Panc1 (cell line): Measurements from ENCODE around the gene ASTN2. TPM values are rescaled to one million over a fixed set of nuclear protein-coding genes. Genes with fewer than 3 reads are reported as not detected.

Experiments
- ATAC-seq: fragments of 200-7000 bp; cut with Tn5 transposase; 2 replicates; pipeline ENCODE4 v1.9.1; 2020; ENCODE audit warnings: mild to moderate bottlenecking, moderate library complexity
- BruUV-seq: library from RNA; stranded (reverse); fragments of 400-500 nt; replicated peaks from 2 replicates; lab custom pipeline; 2021; lab: Mats Ljungman, UMichigan
- CTCF ChIA-PET: fragments of 300-600 bp; sonication (Branson Sonifier 250); formaldehyde crosslinking; loops from one replicate; lab custom pipeline; 2022; ENCODE audit warnings: antibody characterized with exemption; lab: Charles Lee
- POLR2A ChIA-PET: fragments of 300-600 bp; sonication (Branson Sonifier 250); formaldehyde crosslinking; loops from one replicate; lab custom pipeline; 2022; ENCODE audit warnings: antibody characterized with exemption; lab: Charles Lee
- DNase-seq: peaks from one replicate; pipeline ENCODE4 v3.0.0-alpha.2; 2010; ENCODE audit warnings: low read depth, low spot score
- H3K27ac ChIP-seq: 2 replicates; pipeline ENCODE4 v1.5.1; 2011; ENCODE audit warnings: mild to moderate bottlenecking, low read length, inconsistent platforms
- H3K27me3 ChIP-seq: fragments of 200-500 bp; sonication (Bioruptor generic); 2 replicates; pipeline ENCODE4 v1.6.0; 2014; ENCODE audit warnings: low read length, inconsistent platforms; ENCODE audit not compliant: control insufficient read depth, insufficient read depth
- H3K36me3 ChIP-seq: fragments of 200-500 bp; sonication (Bioruptor generic); 2 replicates; pipeline ENCODE4 v1.5.1; 2014; ENCODE audit warnings: inconsistent platforms, mild to moderate bottlenecking, low read length, moderate library complexity; ENCODE audit not compliant: control insufficient read depth, insufficient read depth
- H3K4me1 ChIP-seq: 2 replicates; pipeline ENCODE4 v1.5.1; 2011; ENCODE audit warnings: inconsistent platforms, mild to moderate bottlenecking, low read length, moderate library complexity; ENCODE audit not compliant: control insufficient read depth, insufficient read depth
- H3K4me3 ChIP-seq, 2 experiments: 2 replicates each; pipeline ENCODE4 v1.5.1; 2011 to 2012; ENCODE audit warnings: low read depth in 2 of 2, low read length in 2 of 2, mild to moderate bottlenecking in 2 of 2, inconsistent platforms in 1 of 2, moderate library complexity in 1 of 2
- H3K9me3 ChIP-seq: fragments of 200-500 bp; sonication (Bioruptor generic); 2 replicates; pipeline ENCODE4 v1.5.1; 2014; ENCODE audit warnings: low read depth, mild to moderate bottlenecking, inconsistent platforms, low read length, moderate library complexity; ENCODE audit not compliant: control insufficient read depth, insufficient read depth
- POLR2AphosphoS5 ChIP-seq: IDR thresholded peaks from 2 replicates; pipeline ENCODE4 v1.6.1; 2012; ENCODE audit warnings: mild to moderate bottlenecking, low read depth, low read length, moderate library complexity
- SIN3A ChIP-seq: IDR thresholded peaks from 2 replicates; pipeline ENCODE4 v1.6.1; 2012; ENCODE audit warnings: low read depth, mild to moderate bottlenecking, low read length, moderate library complexity, borderline replicate concordance; ENCODE audit not compliant: insufficient read depth
- TCF7L2 ChIP-seq: IDR thresholded peaks from 2 replicates; pipeline ENCODE4 v1.6.1; 2011; ENCODE audit warnings: mild to moderate bottlenecking, low read depth, low read length, inconsistent platforms
- in situ Hi-C: cut with HindIII; loops from 2 replicates; pipeline ENCODE4 v1.10.0; 2016; ENCODE audit warnings: low sequenced_read_pairs, low pct_unique_long_range_greater_than_20kb
- intact Hi-C: fragments of 100-400 bp; cut with micrococcal nuclease; formaldehyde crosslinking; loops from one replicate; pipeline ENCODE4 v1.10.0; 2022; ENCODE audit not compliant: unreplicated experiment
- total RNA-seq: library from RNA; stranded (reverse); gene quantifications from one replicate; pipeline ENCODE4 v1.2.1, GENCODE V29; 2021; ENCODE audit not compliant: unreplicated experiment
- TF ChIP-seq, protein P1 (sequence below): fragments of 450-650 bp; IDR thresholded peaks from 2 replicates; pipeline ENCODE4 v1.5.1; 2017; ENCODE audit warnings: mild to moderate bottlenecking
- TF ChIP-seq, protein P2 (sequence below), 2 experiments: IDR thresholded peaks; 2 replicates each; pipeline ENCODE4 v1.6.1; 2011 to 2012; ENCODE audit warnings: low read depth in 2 of 2, control low read depth in 1 of 2, low read length in 1 of 2, mild to moderate bottlenecking in 1 of 2, moderate library complexity in 1 of 2; ENCODE audit not compliant: insufficient read depth in 1 of 2

The ASTN2 gene
- total RNA-seq, 1 experiment from 2014 or later: 3.9 TPM

DNA sequence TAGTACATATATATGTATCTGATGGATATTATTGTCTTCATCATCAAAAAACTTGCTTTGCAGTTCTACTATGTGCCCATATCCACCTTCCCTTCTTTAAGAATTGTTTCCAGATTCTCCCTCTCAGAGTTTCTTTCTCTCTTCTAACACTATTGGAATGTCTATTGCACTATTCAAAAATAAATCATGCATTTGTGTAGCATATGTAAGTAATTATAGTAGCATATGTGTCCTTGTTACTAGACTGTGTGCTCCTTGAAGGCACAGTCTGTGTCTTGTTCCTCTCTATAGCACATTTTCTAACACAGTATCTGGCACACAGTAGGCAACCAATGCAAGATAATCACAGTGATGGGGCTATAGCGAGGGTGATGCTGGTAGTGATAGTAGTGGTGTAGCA, 771.2 kb downstream of the ASTN2 start:
- BruUV-seq: no TSS peak
- Histone ChIP-seq H3K4me3 (no peak overlapping the region), H3K27me3 (no peaks in the 10 kb centered on the region), H3K36me3 (no peaks in the 10 kb centered on the region), H3K9me3 (no peaks in the 10 kb centered on the region), H3K4me1 (no peaks in the 10 kb centered on the region), H3K27ac (no peak overlapping the region)
- no peak for ATAC-seq
- intact Hi-C loops (loop anchor here (10.0 kb wide), 1 partner anchor 49 kb away; no protein-coding TSS in a partner anchor), in situ Hi-C loops (no loop called here)
- POLR2A ChIA-PET: no interaction called here
- TF ChIP-seq TCF7L2 (no peak), POLR2AphosphoS5 (no peak), SIN3A (no peak)
- TF ChIP-seq, protein P1, sequence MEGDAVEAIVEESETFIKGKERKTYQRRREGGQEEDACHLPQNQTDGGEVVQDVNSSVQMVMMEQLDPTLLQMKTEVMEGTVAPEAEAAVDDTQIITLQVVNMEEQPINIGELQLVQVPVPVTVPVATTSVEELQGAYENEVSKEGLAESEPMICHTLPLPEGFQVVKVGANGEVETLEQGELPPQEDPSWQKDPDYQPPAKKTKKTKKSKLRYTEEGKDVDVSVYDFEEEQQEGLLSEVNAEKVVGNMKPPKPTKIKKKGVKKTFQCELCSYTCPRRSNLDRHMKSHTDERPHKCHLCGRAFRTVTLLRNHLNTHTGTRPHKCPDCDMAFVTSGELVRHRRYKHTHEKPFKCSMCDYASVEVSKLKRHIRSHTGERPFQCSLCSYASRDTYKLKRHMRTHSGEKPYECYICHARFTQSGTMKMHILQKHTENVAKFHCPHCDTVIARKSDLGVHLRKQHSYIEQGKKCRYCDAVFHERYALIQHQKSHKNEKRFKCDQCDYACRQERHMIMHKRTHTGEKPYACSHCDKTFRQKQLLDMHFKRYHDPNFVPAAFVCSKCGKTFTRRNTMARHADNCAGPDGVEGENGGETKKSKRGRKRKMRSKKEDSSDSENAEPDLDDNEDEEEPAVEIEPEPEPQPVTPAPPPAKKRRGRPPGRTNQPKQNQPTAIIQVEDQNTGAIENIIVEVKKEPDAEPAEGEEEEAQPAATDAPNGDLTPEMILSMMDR: no peak
- TF ChIP-seq, protein P2, sequence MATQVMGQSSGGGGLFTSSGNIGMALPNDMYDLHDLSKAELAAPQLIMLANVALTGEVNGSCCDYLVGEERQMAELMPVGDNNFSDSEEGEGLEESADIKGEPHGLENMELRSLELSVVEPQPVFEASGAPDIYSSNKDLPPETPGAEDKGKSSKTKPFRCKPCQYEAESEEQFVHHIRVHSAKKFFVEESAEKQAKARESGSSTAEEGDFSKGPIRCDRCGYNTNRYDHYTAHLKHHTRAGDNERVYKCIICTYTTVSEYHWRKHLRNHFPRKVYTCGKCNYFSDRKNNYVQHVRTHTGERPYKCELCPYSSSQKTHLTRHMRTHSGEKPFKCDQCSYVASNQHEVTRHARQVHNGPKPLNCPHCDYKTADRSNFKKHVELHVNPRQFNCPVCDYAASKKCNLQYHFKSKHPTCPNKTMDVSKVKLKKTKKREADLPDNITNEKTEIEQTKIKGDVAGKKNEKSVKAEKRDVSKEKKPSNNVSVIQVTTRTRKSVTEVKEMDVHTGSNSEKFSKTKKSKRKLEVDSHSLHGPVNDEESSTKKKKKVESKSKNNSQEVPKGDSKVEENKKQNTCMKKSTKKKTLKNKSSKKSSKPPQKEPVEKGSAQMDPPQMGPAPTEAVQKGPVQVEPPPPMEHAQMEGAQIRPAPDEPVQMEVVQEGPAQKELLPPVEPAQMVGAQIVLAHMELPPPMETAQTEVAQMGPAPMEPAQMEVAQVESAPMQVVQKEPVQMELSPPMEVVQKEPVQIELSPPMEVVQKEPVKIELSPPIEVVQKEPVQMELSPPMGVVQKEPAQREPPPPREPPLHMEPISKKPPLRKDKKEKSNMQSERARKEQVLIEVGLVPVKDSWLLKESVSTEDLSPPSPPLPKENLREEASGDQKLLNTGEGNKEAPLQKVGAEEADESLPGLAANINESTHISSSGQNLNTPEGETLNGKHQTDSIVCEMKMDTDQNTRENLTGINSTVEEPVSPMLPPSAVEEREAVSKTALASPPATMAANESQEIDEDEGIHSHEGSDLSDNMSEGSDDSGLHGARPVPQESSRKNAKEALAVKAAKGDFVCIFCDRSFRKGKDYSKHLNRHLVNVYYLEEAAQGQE (IDR thresholded peaks at IDR 0.05; ENCODE audit: insufficient read depth in 1 of 2, low read depth in 2 of 2, low read length in 1 of 2): no peak
- CTCF ChIA-PET: no interaction called here
- no peak for DNase-seq

DNA sequence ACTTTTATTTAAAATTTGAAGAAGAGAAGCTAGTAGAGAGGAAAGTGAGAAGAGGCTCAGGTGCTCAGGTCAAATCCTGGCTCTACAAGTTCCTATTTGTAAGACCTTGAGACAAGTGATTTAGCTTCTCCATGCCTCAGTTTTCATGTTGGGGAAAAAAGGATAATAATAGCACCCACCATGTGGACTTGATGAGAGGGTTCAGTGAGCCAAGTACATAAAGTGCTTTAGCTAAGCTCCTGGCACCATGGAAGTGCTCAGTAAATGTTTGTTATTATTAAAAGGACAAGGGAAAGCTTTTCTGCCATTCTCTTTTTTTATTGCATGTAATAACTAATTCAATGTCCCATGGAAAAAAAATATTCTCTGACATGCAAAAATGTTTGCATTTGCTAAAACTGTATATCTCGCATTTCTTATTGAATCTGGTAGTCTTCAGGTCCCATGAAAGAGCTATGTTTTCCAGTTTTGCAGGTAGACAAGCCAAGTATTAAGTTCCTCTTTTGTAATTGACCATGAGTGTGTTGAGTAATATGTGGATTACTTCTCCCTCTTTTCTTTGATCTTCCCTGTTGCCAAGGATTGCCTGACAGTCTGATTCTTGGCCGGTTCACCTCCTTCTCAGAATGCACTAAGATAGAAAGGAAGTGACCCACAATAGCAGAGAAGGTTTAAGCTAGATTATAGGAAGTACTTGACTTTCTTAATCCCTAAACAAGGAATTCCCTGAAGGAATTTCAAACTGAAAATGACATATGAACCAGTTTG, 773.4 kb downstream of the ASTN2 start:
- H3K27me3 ChIP-seq: no peaks in the 10 kb centered on the region
- no peak overlapping the region for H3K4me3 ChIP-seq
- H3K9me3 ChIP-seq: no peaks in the 10 kb centered on the region
- in situ Hi-C loops (no loop called here), intact Hi-C loops (loop anchor here (10.0 kb wide), 1 partner anchor 47 kb away; no protein-coding TSS in a partner anchor)
- H3K27ac ChIP-seq: no peak overlapping the region
- ATAC-seq (no peak), DNase-seq (no peak)
- no peaks in the 10 kb centered on the region for H3K4me1 ChIP-seq
- TF ChIP-seq POLR2AphosphoS5: no peak
- TF ChIP-seq, protein P2 (IDR thresholded peaks at IDR 0.05; ENCODE audit: insufficient read depth in 1 of 2, low read depth in 2 of 2, low read length in 1 of 2): no peak
- no peak for TF ChIP-seq SIN3A
- TF ChIP-seq, protein P1: no peak
- no peak for TF ChIP-seq TCF7L2
- no TSS peak for BruUV-seq
- CTCF ChIA-PET: no interaction called here
- H3K36me3 ChIP-seq: no peaks in the 10 kb centered on the region
- POLR2A ChIA-PET: no interaction called here
